T-helper 1 cell treated with Interleukin-12 subunit alpha and Interleukin-12 subunit beta and Interleukin-4 antibody, amounts not matched to agents 30 μg/mL and 1 μg/mL, for 36 hours (primary cell): ENCODE data around the gene VSTM2B.

Experiments
- H3K27ac Mint-ChIP-seq: one replicate; pipeline ENCODE4 v1.8.0; 2021; ENCODE audit warnings: mild to moderate bottlenecking, mixed read lengths
- H3K27me3 Mint-ChIP-seq: one replicate; pipeline ENCODE4 v1.8.0; 2021; ENCODE audit warnings: low read depth, mixed read lengths
- H3K36me3 Mint-ChIP-seq: one replicate; pipeline ENCODE4 v1.8.0; 2021; ENCODE audit warnings: low read depth, mixed read lengths
- H3K4me1 Mint-ChIP-seq: one replicate; pipeline ENCODE4 v1.8.0; 2021; ENCODE audit warnings: low read depth, mixed read lengths
- H3K4me3 Mint-ChIP-seq: one replicate; pipeline ENCODE4 v1.8.0; 2021; ENCODE audit warnings: mild to moderate bottlenecking, moderate library complexity, mixed read lengths
- H3K9me3 Mint-ChIP-seq: one replicate; pipeline ENCODE4 v1.8.0; 2021; ENCODE audit warnings: mixed read lengths

VSTM2B gene

DNA sequence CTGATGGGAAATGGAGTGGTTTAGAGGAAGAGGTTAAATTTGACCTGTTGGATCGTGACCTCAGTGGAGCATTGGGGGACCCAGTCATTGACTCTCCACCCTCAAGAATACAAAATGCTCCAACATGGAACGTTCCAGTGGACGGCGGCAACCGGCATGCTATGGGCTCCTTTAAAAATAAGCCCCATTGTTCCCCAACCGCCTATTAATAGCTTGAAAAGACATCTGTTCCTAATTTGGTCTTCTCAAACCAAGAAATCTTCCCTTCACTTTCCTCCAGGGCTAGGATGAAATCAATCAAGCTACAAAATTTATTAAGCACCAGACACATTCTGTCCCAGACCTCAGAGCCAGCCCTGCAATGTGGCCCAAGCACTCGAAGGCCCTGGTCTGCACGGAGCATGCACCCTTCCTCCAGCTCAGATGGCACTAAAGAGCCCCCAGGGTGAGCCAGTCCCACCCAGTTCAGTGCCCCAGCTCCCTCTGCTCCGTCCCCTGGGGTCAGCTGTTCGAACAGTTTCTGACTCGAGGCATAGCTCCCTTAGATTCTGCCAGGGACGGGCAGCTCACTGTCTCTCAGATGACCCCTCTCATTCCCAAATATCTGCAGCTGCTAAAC is 22.5 kb upstream of the VSTM2B start:
- no peaks in the 10 kb centered on the region for H3K9me3 Mint-ChIP-seq
- H3K27ac Mint-ChIP-seq = no peak overlapping the region
- no peaks in the 10 kb centered on the region for H3K4me1 Mint-ChIP-seq
- no peaks in the 10 kb centered on the region for H3K27me3 Mint-ChIP-seq
- no peak overlapping the region for H3K4me3 Mint-ChIP-seq
- no peaks in the 10 kb centered on the region for H3K36me3 Mint-ChIP-seq

DNA sequence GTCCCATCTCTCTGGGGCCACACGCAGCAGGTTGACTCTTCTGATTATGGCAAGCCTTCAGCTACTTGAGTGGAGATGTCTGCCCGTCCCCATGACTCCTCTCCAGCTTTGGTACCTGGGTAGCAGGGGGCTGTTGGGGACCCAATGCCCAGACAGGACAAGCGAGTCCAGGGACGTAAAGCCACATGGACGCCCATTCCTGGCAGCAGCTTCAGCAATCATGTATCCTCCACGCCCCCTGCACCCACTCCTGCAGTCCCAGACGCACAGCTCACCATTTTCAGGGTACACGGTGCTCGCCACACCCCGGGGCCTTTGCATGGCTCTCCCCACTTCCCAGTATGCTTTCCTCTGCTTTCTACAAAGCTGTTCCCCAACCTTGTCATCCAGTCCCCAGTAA is 22.0 kb upstream of the VSTM2B start:
- no peak overlapping the region for H3K4me3 Mint-ChIP-seq
- no peaks in the 10 kb centered on the region for H3K9me3 Mint-ChIP-seq
- no peaks in the 10 kb centered on the region for H3K27me3 Mint-ChIP-seq
- H3K4me1 Mint-ChIP-seq = no peaks in the 10 kb centered on the region
- no peak overlapping the region for H3K27ac Mint-ChIP-seq
- no peaks in the 10 kb centered on the region for H3K36me3 Mint-ChIP-seq

DNA sequence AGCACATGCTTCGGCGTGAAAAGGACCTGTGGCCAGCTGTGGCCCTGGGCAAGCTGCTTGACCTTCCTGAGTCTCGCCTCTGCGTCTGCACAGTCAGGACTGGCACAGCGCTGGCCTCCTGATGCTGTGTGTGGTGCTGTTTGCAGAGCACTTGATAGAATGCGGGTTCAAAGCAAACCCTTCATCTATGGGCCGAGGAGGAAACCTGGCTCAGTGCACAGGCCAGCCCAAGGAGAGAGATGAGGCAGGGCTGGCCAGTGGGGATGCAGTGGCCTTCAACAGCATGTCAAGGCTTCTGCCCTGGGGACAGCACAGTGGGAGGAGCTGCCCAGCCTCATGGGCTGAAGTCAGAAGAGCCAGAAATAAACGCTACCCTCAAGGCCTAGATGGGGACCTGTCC is 21.3 kb upstream of the VSTM2B start:
- Mint-ChIP-seq H3K4me1 (no peaks in the 10 kb centered on the region), H3K27ac (no peak overlapping the region), H3K27me3 (peaks cover 5% of the 10 kb centered on the region), H3K9me3 (no peaks in the 10 kb centered on the region), H3K4me3 (no peak overlapping the region), H3K36me3 (no peaks in the 10 kb centered on the region)

DNA sequence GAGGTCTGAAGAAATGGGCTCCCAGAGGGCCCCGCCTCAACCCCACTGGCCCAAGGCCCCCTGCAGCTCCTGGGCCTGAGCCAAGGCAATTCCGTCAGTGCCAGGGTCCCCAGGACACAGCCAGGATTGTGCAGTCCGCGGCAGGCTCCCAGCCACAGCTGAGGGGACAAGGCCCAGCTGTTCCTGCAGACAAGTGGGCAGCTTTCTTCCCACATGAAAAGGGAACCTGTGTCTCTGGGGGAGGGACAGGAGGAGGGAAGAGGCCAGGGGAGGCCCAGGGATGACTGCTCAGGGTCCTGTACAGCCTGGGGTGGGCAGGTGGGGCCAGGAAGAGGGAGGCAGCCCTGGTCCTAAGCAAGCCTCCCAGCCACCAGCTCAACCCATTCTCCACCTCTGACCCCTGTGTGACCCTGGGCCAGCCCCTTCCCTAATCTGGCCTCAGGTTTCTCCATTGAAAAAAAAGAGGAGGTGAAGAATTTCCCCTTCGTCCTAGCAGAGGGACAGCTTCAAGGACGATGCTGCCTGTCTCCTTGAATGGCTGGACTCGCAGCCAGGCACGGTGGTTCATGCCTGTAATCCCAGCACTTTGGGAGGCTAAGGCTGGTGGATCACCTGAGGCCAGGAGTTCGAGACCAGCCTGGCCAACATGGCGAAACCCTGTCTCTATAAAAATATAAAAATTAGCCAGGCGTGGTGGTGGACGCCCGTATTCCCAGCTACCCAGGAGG is 20.5 kb upstream of the VSTM2B start:
- Mint-ChIP-seq H3K4me1 (no peaks in the 10 kb centered on the region), H3K9me3 (no peaks in the 10 kb centered on the region), H3K36me3 (no peaks in the 10 kb centered on the region), H3K4me3 (no peak overlapping the region), H3K27me3 (peaks cover 5% of the 10 kb centered on the region), H3K27ac (no peak overlapping the region)

DNA sequence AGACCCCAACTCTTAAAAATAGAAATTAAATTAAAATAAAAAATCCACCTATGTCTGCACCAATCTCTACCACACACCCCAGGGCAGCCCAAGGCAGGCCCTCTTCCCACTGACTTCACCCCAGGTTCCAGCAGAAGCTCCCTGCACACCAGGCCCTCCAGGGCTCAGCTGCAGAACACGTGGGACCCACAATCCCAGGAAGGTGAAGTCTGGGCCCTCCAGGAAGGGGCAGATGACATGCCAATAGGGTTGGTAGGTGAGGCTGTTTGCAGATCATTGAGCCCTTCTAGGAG is 19.2 kb upstream of the VSTM2B start:
- no peaks in the 10 kb centered on the region for H3K4me1 Mint-ChIP-seq

DNA sequence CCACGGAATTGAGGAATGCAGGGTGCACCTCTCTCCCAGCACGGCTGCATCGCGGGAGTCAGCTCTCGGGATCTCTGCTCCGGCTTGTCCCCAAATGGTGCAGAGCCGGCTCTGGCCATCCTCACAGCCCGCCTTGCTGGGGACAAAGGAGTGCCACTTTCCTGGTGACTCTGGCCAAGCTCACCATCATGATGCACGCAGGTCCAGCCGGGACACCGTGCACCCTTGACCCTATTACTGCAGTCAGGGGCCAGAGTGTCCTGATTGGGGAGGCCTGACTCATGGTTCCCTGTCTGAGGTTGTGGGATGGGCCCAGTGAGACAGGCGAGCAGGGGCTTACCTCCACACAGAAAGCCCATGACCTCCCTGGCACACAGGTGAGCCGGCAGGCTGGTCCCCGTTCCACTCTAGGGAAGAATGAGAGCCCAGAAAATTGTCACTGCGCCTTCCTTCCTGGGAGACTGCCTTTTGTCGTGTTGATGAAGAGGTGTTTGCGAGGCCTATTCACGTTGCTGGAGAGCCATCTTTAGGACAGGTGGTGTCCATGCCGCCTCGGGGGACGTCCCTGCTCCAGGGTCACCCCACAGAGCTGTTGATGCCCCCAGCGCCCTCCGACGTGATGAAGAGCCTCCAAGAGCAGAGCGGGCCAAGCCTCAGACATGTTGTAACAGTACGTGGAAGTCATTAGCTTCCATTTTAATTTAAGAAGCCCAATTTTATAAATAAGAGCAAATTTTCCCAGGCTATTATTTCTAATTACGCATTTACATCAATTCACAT is 18.5 kb upstream of the VSTM2B start:
- H3K36me3 Mint-ChIP-seq = no peaks in the 10 kb centered on the region
- H3K27ac Mint-ChIP-seq = no peak overlapping the region
- H3K4me3 Mint-ChIP-seq = no peak overlapping the region
- H3K9me3 Mint-ChIP-seq = no peaks in the 10 kb centered on the region
- H3K27me3 Mint-ChIP-seq = peaks cover 5% of the 10 kb centered on the region
- no peaks in the 10 kb centered on the region for H3K4me1 Mint-ChIP-seq

More for the DNA sequence above, 19.2 kb upstream of the VSTM2B start:
- H3K27ac Mint-ChIP-seq = no peak overlapping the region
- H3K27me3 Mint-ChIP-seq = peaks cover 5% of the 10 kb centered on the region
- H3K9me3 Mint-ChIP-seq = no peaks in the 10 kb centered on the region
- no peak overlapping the region for H3K4me3 Mint-ChIP-seq
- no peaks in the 10 kb centered on the region for H3K36me3 Mint-ChIP-seq

DNA sequence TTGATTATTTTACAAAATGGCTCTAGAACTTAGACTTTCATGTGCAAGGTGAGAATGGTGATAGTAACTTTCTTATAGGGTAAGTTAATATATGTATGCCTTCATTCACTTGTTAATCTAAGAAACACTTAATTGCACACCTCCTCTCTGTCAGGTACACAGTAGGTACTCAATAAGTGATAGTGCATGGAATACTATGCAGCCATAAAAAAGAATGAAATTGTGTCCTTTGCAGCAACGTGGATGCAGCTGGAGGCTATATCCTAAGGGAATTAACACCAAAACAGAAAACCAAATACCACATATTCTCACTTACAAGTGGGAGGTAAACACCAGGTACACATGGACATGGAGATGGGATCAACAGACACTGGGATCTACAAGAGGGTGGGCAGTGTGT is 17.6 kb upstream of the VSTM2B start:
- Mint-ChIP-seq H3K27ac (no peak overlapping the region), H3K27me3 (peaks cover 5% of the 10 kb centered on the region), H3K36me3 (no peaks in the 10 kb centered on the region), H3K4me3 (no peak overlapping the region), H3K9me3 (no peaks in the 10 kb centered on the region), H3K4me1 (no peaks in the 10 kb centered on the region)

DNA sequence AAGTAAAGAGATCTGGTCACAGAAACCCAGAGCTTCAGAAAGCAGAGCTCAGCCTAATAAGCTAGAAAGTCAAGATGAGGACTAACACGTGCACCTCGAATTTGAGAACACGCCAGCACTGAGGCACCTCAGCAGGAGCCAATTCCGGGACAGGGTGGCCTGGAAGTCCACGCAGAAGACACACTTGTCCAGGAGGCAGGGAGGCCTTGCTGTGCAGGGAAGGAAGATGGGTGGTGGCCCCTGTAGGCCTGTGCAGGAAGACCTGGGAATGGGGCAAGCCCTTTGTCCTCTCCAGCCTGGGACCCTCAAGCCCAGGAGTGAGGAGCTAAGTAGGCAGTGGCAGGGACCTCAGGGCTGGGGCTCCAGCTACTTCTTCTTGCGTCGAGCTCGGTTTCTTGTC is 16.3 kb upstream of the VSTM2B start:
- H3K27me3 Mint-ChIP-seq = peaks cover 5% of the 10 kb centered on the region
- no peaks in the 10 kb centered on the region for H3K4me1 Mint-ChIP-seq
- H3K9me3 Mint-ChIP-seq = no peaks in the 10 kb centered on the region
- H3K4me3 Mint-ChIP-seq = no peak overlapping the region
- H3K27ac Mint-ChIP-seq = no peak overlapping the region
- H3K36me3 Mint-ChIP-seq = no peaks in the 10 kb centered on the region

DNA sequence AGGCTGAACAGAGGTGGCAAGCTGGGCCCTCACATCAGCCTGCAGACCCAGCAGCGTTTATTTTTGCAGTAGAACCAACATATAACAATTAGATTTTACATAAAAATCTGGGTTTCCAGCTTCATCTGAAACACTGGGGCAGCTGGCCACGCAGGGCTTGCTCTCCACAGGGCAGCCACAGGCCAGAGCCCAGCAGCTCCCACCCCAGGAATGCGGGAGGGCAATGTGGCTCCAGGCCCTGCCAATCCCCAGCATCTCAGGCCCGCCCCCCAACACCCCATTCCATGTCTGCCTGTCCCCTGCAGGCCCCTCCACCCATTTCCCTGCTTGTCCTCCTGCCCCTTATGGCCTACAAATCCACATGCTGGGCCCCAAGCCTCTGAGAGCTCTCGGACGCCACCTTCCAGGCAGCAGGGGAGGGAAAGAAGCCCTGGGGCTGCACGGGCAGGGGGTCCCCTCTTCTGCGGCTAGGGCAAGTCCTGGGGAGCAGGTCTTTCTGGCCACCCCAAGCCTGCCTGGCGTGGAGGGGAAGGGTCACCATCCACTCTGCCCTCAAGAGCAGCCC is 15.0 kb upstream of the VSTM2B start:
- Mint-ChIP-seq H3K36me3 (no peaks in the 10 kb centered on the region), H3K27ac (no peak overlapping the region), H3K4me3 (no peak overlapping the region), H3K27me3 (peaks cover 5% of the 10 kb centered on the region), H3K4me1 (no peaks in the 10 kb centered on the region), H3K9me3 (no peaks in the 10 kb centered on the region)

DNA sequence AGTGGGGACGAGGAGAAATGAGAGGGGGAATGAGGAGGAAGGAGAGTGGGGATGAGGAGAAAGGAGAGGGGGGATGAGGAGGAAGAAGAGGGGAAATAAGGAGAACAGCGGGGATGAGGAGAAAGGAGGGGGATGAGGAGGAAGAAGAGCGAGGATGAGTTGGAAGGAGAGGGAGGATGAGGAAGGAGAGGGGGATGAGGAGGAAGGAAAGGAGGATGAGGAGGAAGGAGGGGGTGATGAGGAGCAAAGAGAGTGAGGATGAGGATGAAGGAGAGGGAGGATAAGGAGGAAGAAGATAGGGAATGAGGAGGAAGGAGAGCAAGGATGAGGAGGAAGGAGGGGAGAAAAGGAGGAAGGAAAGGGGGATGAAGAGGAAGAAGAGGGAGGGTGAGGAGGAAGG is 14.0 kb upstream of the VSTM2B start:
- Mint-ChIP-seq H3K27me3 (peaks cover 5% of the 10 kb centered on the region), H3K36me3 (no peaks in the 10 kb centered on the region), H3K4me3 (no peak overlapping the region), H3K9me3 (no peaks in the 10 kb centered on the region), H3K27ac (peak overlapping the region; percentile 20), H3K4me1 (no peaks in the 10 kb centered on the region)

DNA sequence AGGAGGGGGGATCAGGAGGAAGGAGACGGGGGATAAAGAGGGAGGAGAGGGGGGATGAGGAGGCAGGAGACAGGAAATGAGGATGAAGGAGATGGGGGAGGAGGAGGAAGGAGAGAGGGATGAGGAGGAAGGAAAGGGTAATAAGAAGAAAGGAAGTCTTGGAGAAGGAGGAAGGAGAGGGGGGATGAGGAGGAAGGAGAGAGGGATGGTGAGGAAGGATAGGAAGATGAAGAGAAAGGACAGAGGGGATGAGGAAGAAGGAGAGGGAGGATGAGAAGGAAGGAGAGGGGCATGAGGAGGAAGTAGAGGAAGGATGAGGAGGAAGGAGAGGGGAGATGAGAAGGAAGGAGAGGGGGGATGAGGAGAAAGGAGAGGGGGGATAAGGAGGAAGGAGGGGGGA is 13.0 kb upstream of the VSTM2B start:
- Mint-ChIP-seq H3K27me3 (peaks cover 5% of the 10 kb centered on the region), H3K36me3 (no peaks in the 10 kb centered on the region), H3K9me3 (no peaks in the 10 kb centered on the region), H3K4me1 (no peaks in the 10 kb centered on the region), H3K27ac (no peak overlapping the region), H3K4me3 (no peak overlapping the region)

DNA sequence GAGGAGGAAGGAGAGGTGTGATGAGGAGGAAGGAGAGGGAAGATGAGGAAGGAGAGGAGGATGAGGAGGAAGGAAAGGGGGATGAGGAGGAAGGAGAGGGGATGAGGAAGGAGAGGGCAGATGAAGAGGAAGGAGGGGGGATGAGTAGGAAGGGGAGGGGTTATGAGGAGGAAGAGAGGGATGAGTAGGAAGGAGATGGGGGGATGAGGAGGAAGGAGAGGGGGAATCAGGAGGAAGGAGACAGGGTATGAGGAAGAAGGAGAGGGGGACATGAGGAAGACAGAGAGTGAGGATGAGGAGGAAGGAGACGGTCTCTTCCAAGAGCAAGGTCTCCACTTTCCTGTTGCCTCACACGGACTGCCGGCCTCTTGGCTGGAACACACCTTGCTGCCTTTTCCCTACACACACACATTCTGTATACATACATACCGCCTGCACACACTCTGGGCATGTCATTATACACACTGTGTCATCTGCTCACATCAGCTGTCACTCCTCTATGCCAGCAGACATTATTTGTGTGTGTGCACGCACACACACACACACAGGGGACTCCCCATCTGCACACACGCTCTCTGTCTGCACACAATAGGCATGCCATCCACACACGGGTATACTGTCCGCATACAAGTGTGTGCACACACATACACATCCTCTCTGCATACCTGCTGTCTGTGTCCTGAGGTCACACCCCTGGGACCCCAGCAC is 11.1 kb upstream of the VSTM2B start:
- Mint-ChIP-seq H3K27me3 (peaks cover 3% of the 10 kb centered on the region), H3K27ac (no peak overlapping the region), H3K9me3 (no peaks in the 10 kb centered on the region), H3K36me3 (no peaks in the 10 kb centered on the region), H3K4me3 (no peak overlapping the region), H3K4me1 (no peaks in the 10 kb centered on the region)

DNA sequence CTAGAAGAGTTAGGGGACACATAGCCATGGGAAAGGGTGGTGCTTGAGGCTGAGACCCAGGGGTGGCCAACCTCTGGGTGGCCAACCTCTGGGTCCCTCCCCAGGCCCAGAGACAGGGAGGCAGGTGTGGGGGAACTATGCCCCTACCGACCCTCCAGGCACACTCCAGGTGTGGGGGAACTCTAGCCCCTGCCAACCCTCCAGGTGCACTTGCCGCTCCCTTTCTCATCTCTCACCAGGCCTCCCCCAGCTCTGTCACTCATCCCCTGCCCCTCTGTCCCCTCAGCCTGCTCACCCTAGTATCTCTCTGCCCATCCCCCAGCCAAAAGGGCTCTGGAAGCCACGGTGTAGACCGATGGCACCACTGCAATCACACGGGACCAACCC is 10.6 kb upstream of the VSTM2B start:
- Mint-ChIP-seq H3K27ac (no peak overlapping the region), H3K27me3 (peaks cover 7% of the 10 kb centered on the region), H3K4me1 (no peaks in the 10 kb centered on the region), H3K4me3 (no peak overlapping the region), H3K9me3 (no peaks in the 10 kb centered on the region), H3K36me3 (no peaks in the 10 kb centered on the region)

DNA sequence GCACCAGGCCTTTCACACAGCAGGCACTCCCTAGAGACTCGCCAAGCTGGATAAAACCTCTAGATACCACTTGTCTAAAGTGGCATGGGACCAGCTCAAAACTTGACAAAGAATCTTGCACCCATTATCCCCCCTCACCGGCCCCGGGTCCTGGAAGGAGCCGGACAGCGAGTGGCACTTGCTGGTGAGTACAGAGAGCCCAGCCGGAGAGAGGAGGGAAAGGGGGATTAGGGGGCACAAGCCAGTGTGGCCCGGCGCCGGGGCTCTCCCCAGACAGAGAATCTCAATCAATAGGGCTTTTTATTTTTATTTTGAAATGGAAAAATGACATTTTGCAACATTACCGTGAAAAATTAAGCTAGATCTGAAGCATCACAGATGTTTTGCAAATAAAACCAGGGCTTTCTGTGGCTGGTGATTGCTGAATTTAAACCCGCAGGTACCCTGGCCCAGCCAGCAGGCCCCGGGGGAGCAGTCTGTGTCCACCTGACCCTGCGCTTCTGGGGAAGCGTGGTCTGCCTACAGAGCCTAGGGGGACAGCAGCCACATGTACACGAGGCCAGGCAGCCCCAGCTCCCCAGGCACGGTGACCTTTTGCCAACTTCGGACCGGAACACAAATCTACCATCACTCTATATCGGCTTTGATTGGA is 10.0 kb upstream of the VSTM2B start:
- H3K27me3 Mint-ChIP-seq = peaks cover 8% of the 10 kb centered on the region
- H3K27ac Mint-ChIP-seq = no peak overlapping the region
- H3K4me1 Mint-ChIP-seq = no peaks in the 10 kb centered on the region
- no peaks in the 10 kb centered on the region for H3K9me3 Mint-ChIP-seq
- H3K4me3 Mint-ChIP-seq = no peak overlapping the region
- H3K36me3 Mint-ChIP-seq = no peaks in the 10 kb centered on the region
